Mucosa of descending colon (tissue), 3 donors: ENCODE results near the gene PPP3CA. TPM values are rescaled to one million over a fixed set of nuclear protein-coding genes. Genes with fewer than 3 reads are reported as not detected.
A peak's percentile ranks its signal among the peaks of the same experiment; 100 is the strongest.

Experiments
- ATAC-seq: fragments of 200-7000 bp; cut with Tn5 transposase; one replicate; pipeline ENCODE4 v1.9.1; 2020; ENCODE audit warnings: mild to moderate bottlenecking, moderate library complexity
- DNase-seq, 3 donors: peaks; one replicate each; pipeline ENCODE4 v3.0.0-alpha.2; 2020
- H3K36me3 ChIP-seq: fragments of 200-600 bp; one replicate; pipeline ENCODE4 v1.8.0; 2021; ENCODE audit warnings: low read depth, mild to moderate bottlenecking
- H3K4me1 ChIP-seq: fragments of 200-600 bp; one replicate; pipeline ENCODE4 v1.8.0; 2021; ENCODE audit warnings: low read depth, mild to moderate bottlenecking
- H3K4me3 ChIP-seq: fragments of 200-600 bp; one replicate; pipeline ENCODE4 v1.8.0; 2021; ENCODE audit warnings: mild to moderate bottlenecking
- H3K9me3 ChIP-seq: fragments of 200-600 bp; one replicate; pipeline ENCODE4 v1.8.0; 2021; ENCODE audit warnings: mild to moderate bottlenecking
- intact Hi-C, 2 donors: fragments of 100-400 bp; cut with DNase I in 1 of 2; cut with micrococcal nuclease in 1 of 2; formaldehyde crosslinking; loops; one replicate each; pipeline versions ENCODE4 v1.11.0 to v1.11.1; 2022; cut with DNase I, micrococcal nuclease
- microRNA-seq: library from miRNA; unstranded; fragments of <30 nt; microRNA quantifications from one replicate; pipeline ENCODE4, GENCODE V29; 2019
- total RNA-seq, 3 donors: library from RNA; stranded (reverse); fragmentation: NEBNext Ultra II Directional in 2 of 3; extraction: Animal tissue kit (Norgen Biotek cat#: 25700) in 2 of 3; gene quantifications; one replicate each; pipeline versions ENCODE4 v1.2.1 to v1.2.4, GENCODE V29; 2021 to 2023
- TF ChIP-seq, protein P1 (sequence below): fragments of 200-600 bp; IDR thresholded peaks from one replicate; pipeline ENCODE4 v1.8.0; 2022; ENCODE audit warnings: antibody characterized with exemption, mild to moderate bottlenecking
- donor health status: DM: no; HTN: no; CAD: no; lungs with moderate emphysema.
- donor health status: DM: no; HTN: no; CAD: no.
- donor health status: DM: no; HTN: yes; CAD: no.

PPP3CA gene
- total RNA-seq, 3 donors from 2014 or later, result 38.3 to 47.6 (median 40.4) TPM

DNA sequence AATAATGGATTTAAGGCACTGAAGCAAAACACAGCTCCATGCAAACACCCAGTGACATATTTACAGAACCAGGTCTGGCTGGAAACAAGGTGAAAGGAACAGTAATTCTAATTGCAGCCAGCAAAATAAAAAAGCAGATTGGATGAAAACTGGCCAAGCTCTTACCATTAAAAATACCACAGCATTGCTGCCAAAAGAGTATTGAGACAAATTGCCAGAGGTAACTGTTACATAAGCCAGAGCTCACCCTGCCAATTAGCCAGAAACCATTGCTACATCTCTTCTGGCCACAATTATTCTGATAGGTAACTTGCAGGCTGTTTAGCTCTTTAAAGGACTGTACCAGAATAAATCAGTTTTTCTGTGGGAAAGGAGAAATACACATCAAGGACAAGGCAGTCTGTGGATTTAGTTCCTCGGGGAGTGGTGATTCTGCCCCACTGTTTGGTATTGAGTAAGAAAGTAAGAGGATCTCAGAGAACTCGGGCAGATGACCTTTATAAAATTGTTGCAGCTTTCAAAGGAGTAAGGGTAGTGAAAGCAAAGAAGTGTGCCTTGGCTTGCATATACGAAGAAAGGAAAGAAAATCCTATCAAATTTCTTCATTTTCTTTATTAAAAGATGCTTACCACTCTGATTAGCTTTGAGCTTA, 369.5 kb downstream of the PPP3CA start:
- intact Hi-C loops, result no loop called here
- ATAC-seq, result no peak

DNA sequence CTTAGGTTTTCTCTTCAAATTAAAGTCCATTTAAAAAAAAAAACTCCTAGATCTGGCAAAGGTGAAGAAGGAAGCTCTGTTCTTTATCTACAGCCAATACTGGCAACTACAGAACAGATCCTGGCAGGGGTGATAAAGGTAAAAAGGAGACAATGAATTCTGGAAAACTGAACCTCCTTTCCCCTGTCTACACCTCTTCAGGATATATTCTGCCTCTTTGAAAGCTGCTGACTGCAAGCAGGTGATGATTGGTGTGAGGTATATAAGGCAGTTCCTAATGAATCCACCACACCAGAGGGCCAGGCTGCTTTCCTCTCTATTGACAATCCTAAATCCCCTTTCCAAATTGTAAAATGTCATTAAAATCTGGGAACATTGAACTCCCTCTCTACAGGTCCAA, 370.1 kb downstream of the PPP3CA start:
- DNase-seq, result no peak

More for the DNA sequence above, 369.5 kb downstream of the PPP3CA start:
- no peak for DNase-seq
- Histone ChIP-seq H3K4me1 (no peaks in the 10 kb centered on the region), H3K36me3 (no peaks in the 10 kb centered on the region), H3K9me3 (no peaks in the 10 kb centered on the region), H3K4me3 (no peak overlapping the region)
- TF ChIP-seq, protein P1, sequence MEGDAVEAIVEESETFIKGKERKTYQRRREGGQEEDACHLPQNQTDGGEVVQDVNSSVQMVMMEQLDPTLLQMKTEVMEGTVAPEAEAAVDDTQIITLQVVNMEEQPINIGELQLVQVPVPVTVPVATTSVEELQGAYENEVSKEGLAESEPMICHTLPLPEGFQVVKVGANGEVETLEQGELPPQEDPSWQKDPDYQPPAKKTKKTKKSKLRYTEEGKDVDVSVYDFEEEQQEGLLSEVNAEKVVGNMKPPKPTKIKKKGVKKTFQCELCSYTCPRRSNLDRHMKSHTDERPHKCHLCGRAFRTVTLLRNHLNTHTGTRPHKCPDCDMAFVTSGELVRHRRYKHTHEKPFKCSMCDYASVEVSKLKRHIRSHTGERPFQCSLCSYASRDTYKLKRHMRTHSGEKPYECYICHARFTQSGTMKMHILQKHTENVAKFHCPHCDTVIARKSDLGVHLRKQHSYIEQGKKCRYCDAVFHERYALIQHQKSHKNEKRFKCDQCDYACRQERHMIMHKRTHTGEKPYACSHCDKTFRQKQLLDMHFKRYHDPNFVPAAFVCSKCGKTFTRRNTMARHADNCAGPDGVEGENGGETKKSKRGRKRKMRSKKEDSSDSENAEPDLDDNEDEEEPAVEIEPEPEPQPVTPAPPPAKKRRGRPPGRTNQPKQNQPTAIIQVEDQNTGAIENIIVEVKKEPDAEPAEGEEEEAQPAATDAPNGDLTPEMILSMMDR, result no peak

More for the DNA sequence above, 370.1 kb downstream of the PPP3CA start:
- intact Hi-C loops, result no loop called here
- TF ChIP-seq, protein P1, result no peak
- ATAC-seq, result no peak
- H3K36me3 ChIP-seq, result no peaks in the 10 kb centered on the region
- no peak overlapping the region for H3K4me3 ChIP-seq
- H3K4me1 ChIP-seq, result no peaks in the 10 kb centered on the region
- no peaks in the 10 kb centered on the region for H3K9me3 ChIP-seq

Small RNAs within 50 kb of the gene (microRNA-seq; reads per million reads assigned to microRNA genes)
- 4.2 reads per million, percentile 19 among the genes with 10 or more reads in this experiment for gene MIR1255A
- gene MIR8066, result not detected
